ENCODE data around the gene USP20. TPM values are rescaled to one million over a fixed set of nuclear protein-coding genes. Genes with fewer than 3 reads are reported as not detected.

Gene USP20
- total RNA-seq, 1 donor from 2014 or later, result 35.9 TPM

DNA sequence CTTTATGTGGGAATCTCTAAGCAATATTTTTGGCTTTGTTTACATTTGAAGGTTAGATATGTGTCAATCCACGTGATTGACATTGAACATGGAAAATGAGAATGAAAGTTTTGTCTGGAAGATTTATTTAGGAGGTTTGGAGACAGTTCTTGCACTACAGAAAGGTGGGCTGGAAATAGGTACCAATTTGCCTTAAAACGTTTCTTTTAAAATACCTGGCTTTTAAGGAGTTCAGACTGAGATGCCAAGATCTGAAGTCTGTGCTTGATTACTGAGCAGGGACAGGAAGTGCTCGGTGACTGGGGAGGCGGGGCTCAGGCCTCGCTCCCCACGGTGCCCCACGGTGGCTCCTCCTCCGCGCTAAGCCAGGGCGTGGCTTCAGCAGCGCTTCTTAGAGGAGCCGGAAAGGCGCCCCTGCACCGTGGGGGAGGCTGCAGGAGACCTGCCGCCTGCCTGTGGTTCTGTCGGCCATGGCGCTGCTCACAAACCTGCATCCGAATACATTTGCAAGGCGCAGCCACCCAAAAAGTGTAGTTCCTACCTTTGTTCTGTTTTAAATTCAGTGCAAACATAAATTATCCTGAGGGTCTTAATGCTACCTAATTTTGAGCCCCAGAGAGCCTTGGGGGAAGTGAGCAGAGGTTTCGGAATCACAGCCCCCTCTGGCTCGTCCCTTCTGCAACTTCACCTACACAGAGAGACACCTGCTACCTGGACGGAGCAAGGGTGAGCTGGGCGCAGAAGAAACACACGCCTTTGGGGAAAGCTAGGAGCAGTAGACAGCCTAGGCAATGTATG is 49.2 kb downstream of the USP20 start:
- peaks cover 38% of the 10 kb centered on the region for H3K4me1 Mint-ChIP-seq
- H3K4me3 Mint-ChIP-seq, result peak overlapping the region; percentile 83
- peaks cover 6% of the 10 kb centered on the region for H3K36me3 Mint-ChIP-seq (ENCODE audit: low read depth)
- H3K27ac Mint-ChIP-seq (ENCODE audit: unreplicated experiment), result peak overlapping the region; percentile 75
- H3K27me3 Mint-ChIP-seq (ENCODE audit: low read depth), result no peaks in the 10 kb centered on the region
- peak; percentile 73 for DNase-seq (ENCODE audit: low read depth, low spot score)
- TF ChIP-seq, protein P1, sequence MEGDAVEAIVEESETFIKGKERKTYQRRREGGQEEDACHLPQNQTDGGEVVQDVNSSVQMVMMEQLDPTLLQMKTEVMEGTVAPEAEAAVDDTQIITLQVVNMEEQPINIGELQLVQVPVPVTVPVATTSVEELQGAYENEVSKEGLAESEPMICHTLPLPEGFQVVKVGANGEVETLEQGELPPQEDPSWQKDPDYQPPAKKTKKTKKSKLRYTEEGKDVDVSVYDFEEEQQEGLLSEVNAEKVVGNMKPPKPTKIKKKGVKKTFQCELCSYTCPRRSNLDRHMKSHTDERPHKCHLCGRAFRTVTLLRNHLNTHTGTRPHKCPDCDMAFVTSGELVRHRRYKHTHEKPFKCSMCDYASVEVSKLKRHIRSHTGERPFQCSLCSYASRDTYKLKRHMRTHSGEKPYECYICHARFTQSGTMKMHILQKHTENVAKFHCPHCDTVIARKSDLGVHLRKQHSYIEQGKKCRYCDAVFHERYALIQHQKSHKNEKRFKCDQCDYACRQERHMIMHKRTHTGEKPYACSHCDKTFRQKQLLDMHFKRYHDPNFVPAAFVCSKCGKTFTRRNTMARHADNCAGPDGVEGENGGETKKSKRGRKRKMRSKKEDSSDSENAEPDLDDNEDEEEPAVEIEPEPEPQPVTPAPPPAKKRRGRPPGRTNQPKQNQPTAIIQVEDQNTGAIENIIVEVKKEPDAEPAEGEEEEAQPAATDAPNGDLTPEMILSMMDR (conservative IDR thresholded peaks at IDR 0.05), result no peak
- H3K9me3 Mint-ChIP-seq, result no peaks in the 10 kb centered on the region

DNA sequence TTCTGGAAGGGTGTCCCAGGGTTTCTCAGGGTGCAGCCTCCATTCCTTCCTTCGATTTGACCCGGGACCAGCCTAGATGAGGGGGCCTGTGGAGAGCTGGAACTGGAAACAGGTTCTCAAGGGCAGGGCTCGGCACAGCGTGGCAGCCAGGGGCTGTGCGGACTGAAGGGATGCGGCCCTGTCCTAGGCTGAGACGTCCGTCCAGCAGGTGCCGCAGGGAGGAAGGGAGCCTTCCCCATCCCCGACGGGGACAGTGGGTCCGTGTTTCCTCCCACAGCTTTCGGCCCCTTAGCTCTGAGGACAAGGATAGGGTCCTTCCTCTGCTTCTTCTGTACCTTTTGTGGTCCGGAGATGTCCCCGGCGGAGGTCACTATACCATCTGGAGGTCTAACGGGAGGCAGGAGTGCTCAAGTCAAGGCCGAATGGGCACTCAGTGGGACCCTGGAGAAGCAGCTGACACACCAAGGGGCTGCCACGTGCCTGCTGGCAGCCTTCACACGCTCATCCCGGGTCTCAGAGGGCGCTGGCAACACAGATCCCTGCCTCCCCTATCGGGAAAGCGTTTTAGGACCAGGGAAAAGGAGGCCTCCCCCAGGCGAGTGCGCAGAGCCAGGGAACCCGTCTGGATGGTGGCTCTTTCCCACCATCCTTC is 49.9 kb downstream of the USP20 start:
- Mint-ChIP-seq H3K9me3 (no peaks in the 10 kb centered on the region), H3K4me3 (peak overlapping the region; percentile 83), H3K36me3 (ENCODE audit: low read depth) (peaks cover 12% of the 10 kb centered on the region), H3K27me3 (ENCODE audit: low read depth) (no peaks in the 10 kb centered on the region), H3K4me1 (peaks cover 44% of the 10 kb centered on the region), H3K27ac (ENCODE audit: unreplicated experiment) (no peak overlapping the region)
- TF ChIP-seq, protein P1 (conservative IDR thresholded peaks at IDR 0.05), result no peak
- DNase-seq (ENCODE audit: low read depth, low spot score), result no peak

DNA sequence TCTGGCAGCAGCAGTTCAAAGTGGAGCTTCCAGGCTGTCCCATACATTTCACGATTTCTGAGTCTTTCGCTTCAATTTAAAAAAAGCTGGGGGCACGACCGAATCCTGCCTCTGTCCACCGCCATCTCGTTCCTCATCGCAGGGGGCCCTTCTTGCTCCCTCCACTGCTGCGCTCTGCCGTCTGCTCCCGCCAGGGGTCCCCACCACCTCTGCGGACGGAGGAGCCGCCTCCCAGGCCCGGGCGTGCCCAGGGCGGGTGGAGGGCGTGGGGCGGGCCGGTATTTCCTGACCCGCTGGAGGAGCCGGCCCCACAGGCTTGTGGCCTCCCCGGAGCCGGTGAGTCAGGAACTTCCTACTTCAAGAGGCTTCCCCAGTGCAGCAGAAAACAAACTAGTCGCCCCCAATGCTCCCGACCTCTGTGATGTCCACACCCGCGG is 50.4 kb downstream of the USP20 start:
- peak overlapping the region; percentile 34 for H3K4me3 Mint-ChIP-seq
- TF ChIP-seq, protein P1 (conservative IDR thresholded peaks at IDR 0.05), result peak; percentile 88
- DNase-seq (ENCODE audit: low read depth, low spot score), result peak; percentile 82
- peaks cover 12% of the 10 kb centered on the region for H3K36me3 Mint-ChIP-seq (ENCODE audit: low read depth)
- H3K27me3 Mint-ChIP-seq (ENCODE audit: low read depth), result no peaks in the 10 kb centered on the region
- H3K9me3 Mint-ChIP-seq, result no peaks in the 10 kb centered on the region
- H3K4me1 Mint-ChIP-seq, result peaks cover 44% of the 10 kb centered on the region
- H3K27ac Mint-ChIP-seq (ENCODE audit: unreplicated experiment), result no peak overlapping the region

DNA sequence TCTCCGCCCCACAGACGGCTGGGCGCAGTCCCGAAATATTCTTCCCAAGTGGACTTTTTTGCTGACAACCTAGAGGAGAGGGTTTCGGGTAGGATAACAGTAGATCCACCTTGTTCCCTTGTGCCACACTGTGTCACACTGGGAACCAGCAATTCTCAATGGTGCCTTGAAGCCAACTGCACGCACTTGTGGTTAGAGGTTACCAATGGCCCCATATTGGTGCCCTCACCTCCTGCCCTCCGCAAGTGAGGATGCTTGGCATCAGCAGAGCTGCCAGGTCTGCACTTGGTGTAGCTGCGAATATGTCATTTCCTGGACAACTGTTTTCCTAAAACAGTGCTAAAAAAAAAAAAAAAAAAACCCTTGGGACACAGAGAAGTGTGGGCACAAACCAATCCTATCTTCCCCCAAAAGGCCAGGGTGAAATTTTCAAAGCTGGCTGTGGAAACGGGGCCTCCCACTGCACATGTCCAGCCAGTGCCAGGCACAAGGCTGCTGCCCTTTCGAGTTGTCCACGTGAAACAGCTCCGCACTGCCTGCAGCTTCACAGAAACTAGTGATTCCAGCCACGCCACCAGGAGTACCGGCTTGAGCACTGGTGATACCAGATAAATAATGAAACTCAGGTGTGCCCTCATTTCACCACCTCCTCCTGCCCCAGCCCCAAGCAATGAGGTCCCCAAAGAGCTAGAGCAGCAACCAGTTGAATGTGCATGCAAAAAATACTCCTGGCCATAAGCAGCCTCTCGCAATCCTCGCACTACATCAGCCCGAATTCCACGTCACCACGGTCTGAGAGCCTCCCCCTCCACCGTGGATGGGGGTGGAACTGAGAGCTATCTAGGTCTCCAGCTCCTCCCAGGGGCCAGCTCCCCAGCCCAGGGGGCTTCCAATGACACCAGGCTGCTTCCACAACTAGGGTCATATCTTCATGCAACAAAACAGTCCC is 51.2 kb downstream of the USP20 start:
- Mint-ChIP-seq H3K4me3 (peak overlapping the region; percentile 13), H3K36me3 (ENCODE audit: low read depth) (peaks cover 14% of the 10 kb centered on the region), H3K4me1 (peaks cover 48% of the 10 kb centered on the region), H3K9me3 (no peaks in the 10 kb centered on the region), H3K27me3 (ENCODE audit: low read depth) (no peaks in the 10 kb centered on the region), H3K27ac (ENCODE audit: unreplicated experiment) (no peak overlapping the region)
- TF ChIP-seq, protein P1 (conservative IDR thresholded peaks at IDR 0.05), result no peak
- no peak for DNase-seq (ENCODE audit: low read depth, low spot score)

Data from neural crest cell (in vitro differentiated cells).